ENCODE data around the gene MXD4.

DNA sequence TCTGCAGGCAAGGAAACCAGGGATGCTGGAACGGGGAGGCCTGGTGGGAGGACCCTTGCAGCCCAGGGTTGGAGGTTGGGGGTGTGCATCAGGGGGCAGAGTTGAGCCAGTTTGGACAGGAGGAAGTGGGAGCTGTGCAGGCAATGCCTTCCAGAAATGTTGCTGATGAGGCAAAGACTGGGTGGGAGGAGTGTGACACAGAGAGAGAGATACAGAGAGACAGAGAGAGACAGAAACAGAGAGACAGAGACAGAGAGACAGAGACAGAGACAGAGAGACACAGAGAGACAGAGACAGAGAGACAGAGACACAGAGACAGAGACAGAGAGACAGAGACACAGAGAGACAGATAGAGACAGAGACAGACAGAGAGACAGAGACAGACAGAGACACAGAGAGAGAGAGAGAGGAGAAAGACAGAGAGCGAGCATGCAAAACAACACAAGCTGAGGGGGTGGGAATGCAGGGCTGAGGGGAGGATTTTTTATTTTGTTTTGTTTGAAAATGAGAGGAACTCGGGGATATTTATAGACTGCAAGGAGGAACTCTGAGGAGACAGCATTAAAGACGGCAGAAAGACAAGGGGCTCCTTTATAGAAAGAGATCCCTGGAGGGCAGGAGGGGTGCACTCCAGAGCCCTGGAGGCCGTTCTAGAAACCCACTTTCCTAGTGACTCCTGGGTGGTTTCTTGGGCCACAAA is 18.1 kb downstream of the MXD4 start:
- TF ChIP-seq POLR2A (IDR thresholded peaks at IDR 0.05; ENCODE audit: low read depth, low read length) (no peak), POLR2AphosphoS5 (IDR thresholded peaks at IDR 0.05; ENCODE audit: low read depth, low read length) (no peak), TAF1 (IDR thresholded peaks at IDR 0.05; ENCODE audit: low read depth, low read length) (no peak), SPI1 (IDR thresholded peaks at IDR 0.05; ENCODE audit: low read depth, low read length) (peak; percentile 68)
